ENCODE results near the gene ATP10A. TPM values are rescaled to one million over a fixed set of nuclear protein-coding genes. Genes with fewer than 3 reads are reported as not detected.

ATP10A gene
- total and polyA plus RNA-seq, 2 experiments from 2014 or later, result not detected

GRCh38 chr15:25909325-25909724 lies 46.2 kb upstream of the ATP10A start:
- TF ChIP-seq, protein P1, sequence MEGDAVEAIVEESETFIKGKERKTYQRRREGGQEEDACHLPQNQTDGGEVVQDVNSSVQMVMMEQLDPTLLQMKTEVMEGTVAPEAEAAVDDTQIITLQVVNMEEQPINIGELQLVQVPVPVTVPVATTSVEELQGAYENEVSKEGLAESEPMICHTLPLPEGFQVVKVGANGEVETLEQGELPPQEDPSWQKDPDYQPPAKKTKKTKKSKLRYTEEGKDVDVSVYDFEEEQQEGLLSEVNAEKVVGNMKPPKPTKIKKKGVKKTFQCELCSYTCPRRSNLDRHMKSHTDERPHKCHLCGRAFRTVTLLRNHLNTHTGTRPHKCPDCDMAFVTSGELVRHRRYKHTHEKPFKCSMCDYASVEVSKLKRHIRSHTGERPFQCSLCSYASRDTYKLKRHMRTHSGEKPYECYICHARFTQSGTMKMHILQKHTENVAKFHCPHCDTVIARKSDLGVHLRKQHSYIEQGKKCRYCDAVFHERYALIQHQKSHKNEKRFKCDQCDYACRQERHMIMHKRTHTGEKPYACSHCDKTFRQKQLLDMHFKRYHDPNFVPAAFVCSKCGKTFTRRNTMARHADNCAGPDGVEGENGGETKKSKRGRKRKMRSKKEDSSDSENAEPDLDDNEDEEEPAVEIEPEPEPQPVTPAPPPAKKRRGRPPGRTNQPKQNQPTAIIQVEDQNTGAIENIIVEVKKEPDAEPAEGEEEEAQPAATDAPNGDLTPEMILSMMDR (IDR thresholded peaks at IDR 0.05; ENCODE audit: low read depth, low read length), result no peak

GRCh38 chr15:25905140-25905539 lies 42.0 kb upstream of the ATP10A start:
- H3K9me3 ChIP-seq (ENCODE audit: low read depth), result no peaks in the 10 kb centered on the region
- H3K27ac ChIP-seq, result no peak overlapping the region
- no peaks in the 10 kb centered on the region for H3K4me1 ChIP-seq (ENCODE audit: low read depth)
- H3K36me3 ChIP-seq, result no peaks in the 10 kb centered on the region
- TF ChIP-seq, protein P1 (IDR thresholded peaks at IDR 0.05; ENCODE audit: low read depth, low read length), result no peak
- no peak overlapping the region for H3K4me3 ChIP-seq
- H3K27me3 ChIP-seq, result no peaks in the 10 kb centered on the region
- peak in 1 of 2 donors; percentile 85 for DNase-seq (ENCODE audit: low read depth in 1 of 2, low spot score in 1 of 2)

More at GRCh38 chr15:25909325-25909724, 46.2 kb upstream of the ATP10A start:
- H3K4me3 ChIP-seq, result no peak overlapping the region
- no peak overlapping the region for H3K27ac ChIP-seq
- H3K27me3 ChIP-seq, result no peaks in the 10 kb centered on the region
- H3K36me3 ChIP-seq, result no peaks in the 10 kb centered on the region
- H3K4me1 ChIP-seq (ENCODE audit: low read depth), result no peaks in the 10 kb centered on the region
- DNase-seq (ENCODE audit: low read depth in 1 of 2, low spot score in 1 of 2), result no peak
- no peaks in the 10 kb centered on the region for H3K9me3 ChIP-seq (ENCODE audit: low read depth)

GRCh38 chr15:25903024-25903581 lies 40.0 kb upstream of the ATP10A start:
- Histone ChIP-seq H3K4me3 (no peak overlapping the region), H3K4me1 (ENCODE audit: low read depth) (no peaks in the 10 kb centered on the region), H3K9me3 (ENCODE audit: low read depth) (no peaks in the 10 kb centered on the region), H3K27ac (no peak overlapping the region), H3K27me3 (no peaks in the 10 kb centered on the region), H3K36me3 (no peaks in the 10 kb centered on the region)
- DNase-seq (ENCODE audit: low read depth in 1 of 2, low spot score in 1 of 2), result peak in 1 of 2 donors; percentile 69
- TF ChIP-seq, protein P1 (IDR thresholded peaks at IDR 0.05; ENCODE audit: low read depth, low read length), result no peak

- Histone ChIP-seq H3K36me3 (no peaks in the 10 kb centered on the region), H3K4me1 (ENCODE audit: low read depth) (no peaks in the 10 kb centered on the region), H3K9me3 (ENCODE audit: low read depth) (no peaks in the 10 kb centered on the region), H3K27ac (no peak overlapping the region), H3K4me3 (no peak overlapping the region), H3K27me3 (no peaks in the 10 kb centered on the region)
- DNase-seq (ENCODE audit: low read depth in 1 of 2, low spot score in 1 of 2), result no peak
- TF ChIP-seq, protein P1 (IDR thresholded peaks at IDR 0.05; ENCODE audit: low read depth, low read length), result no peak
Measured at GRCh38 chr15:25901811-25902605, 38.9 kb upstream of the ATP10A start.

GRCh38 chr15:25900901-25901300 lies 37.8 kb upstream of the ATP10A start:
- H3K27ac ChIP-seq, result no peak overlapping the region
- no peaks in the 10 kb centered on the region for H3K27me3 ChIP-seq
- TF ChIP-seq, protein P1 (IDR thresholded peaks at IDR 0.05; ENCODE audit: low read depth, low read length), result no peak
- H3K9me3 ChIP-seq (ENCODE audit: low read depth), result no peaks in the 10 kb centered on the region
- H3K4me3 ChIP-seq, result no peak overlapping the region
- H3K4me1 ChIP-seq (ENCODE audit: low read depth), result no peaks in the 10 kb centered on the region
- DNase-seq (ENCODE audit: low read depth in 1 of 2, low spot score in 1 of 2), result peak in 1 of 2 donors; percentile 65
- no peaks in the 10 kb centered on the region for H3K36me3 ChIP-seq
